HG03097 (cell line): ENCODE data around the gene TSPAN12.

ENCODE experiments used
- ATAC-seq: cut with Tn5 transposase; IDR thresholded peaks from one replicate; pipeline ENCODE4 v1.9.1; 2021; ENCODE audit not compliant: unreplicated experiment, low FRiP score

TSPAN12 gene

DNA sequence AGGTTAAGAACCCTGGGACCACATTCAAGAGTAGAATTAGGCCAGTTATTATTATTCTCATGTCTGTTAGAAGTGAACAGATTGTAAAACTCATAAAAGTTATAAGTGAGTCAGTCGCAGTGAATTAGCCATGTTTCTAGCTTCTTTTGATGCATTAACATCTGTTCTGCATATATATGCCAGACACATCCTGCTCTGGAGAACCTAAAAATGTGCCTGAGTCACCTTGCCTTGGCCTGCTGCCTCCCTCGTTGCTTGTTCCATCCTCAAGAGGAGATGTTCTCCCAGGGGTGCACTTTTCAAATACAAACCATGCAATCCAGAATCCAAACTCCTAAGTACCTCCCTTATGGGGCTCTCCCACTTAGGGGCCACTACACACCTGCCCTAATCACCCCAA is 14.8 kb downstream of the TSPAN12 start:
- no peak for ATAC-seq

DNA sequence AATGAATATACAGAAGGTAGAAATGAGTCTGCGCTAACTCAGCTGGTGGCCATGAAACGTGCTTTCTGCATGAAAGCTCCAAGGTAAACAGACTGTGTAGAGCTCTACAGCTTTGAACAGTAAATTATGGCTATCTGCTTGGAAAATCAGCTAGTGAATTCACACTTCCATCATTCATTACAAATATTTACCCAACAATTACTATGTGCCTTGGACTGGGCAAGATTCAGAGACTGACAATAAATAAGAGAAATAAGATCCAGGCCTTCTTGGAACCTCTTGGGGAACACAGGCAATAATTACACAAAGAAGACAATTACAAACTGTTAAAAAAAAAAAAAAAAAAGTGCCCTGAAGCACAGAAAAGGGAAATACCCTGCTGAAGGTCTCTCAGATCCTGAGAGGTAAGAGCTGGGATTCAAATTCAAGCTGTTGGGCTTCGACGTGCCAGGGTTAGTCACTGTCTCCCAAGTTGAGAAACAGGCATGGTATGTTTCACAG is 15.8 kb downstream of the TSPAN12 start:
- ATAC-seq = no peak

DNA sequence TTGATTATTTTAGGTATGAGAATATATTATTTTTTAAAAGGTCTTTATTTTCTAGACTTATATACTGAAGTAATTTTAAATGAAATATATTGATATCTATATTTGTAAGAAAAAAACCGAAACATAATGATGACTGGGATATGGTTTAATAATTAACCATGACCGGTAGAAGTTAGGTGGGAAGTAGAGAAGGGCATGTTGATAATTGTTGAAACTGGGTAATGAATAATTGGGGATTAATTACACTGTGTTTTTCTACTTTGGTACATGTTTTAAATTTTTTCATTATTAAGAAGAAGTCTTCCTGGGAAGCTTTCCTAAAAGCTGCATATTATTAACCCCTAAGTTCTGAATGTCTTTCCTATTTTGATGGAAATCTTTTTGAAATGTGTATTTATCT is 16.3 kb downstream of the TSPAN12 start:
- no peak for ATAC-seq

DNA sequence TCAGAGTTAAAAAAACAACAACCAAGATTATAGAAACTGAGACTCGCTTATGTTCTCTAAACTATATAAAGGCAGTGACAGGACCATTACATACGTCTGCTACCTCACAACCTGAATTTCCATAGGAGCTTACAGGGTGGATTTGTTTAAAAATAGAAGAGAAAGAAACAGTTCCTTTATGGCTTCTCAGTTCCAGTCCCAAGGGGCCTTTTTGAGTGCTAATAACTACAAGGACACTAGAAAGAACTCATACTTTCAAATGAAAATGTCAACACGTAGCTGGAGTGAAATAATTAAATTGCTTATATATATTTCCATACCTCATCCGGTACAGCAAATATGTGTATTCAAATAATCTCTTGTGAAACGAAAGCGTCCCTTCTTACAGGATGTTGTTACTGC is 19.7 kb downstream of the TSPAN12 start:
- no peak for ATAC-seq

DNA sequence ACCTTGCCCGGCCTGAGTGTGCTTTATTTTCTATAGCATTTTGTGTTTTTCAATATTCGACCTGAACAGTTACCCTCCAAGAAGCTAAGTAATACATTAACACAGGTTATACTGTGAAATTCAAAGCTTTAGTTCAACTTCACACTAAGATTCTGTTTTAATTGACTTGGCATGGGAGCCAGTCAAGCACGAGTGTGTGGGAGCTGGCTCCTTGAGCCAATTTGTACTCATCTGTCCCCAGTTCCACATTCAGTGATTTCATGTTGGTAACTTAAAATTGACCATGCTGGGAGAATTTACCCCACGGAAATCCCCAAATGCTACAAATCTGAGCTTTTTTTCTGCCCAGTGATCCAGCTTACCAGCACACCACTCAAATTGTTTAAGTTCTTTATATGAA is 20.3 kb downstream of the TSPAN12 start:
- ATAC-seq = no peak

DNA sequence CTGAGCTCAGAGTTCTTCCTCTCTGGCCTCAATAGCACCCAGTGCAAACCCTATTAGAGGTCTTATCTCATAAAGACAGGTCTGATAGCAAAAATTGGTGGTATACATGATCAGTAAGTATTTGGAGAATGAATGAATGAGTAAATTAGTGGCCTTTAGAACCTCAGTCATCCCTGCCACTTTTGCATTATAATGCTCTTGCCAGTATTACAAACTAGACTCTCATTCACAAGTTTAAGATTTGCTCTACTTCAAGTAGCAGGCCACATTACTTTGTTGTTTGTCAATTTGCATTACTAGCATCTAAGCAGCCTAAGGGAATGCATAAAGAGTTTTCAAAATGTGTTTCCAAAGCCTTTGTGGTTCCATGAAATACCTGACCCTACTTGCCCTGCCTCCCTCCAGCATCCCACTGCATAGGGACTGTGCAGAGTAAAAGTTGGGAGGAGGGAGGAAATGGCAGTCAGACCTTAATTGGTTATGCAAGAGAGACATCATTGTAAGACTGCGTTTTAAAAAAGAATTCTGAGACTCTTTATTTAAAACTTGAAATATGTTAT is 21.3 kb downstream of the TSPAN12 start:
- no peak for ATAC-seq

DNA sequence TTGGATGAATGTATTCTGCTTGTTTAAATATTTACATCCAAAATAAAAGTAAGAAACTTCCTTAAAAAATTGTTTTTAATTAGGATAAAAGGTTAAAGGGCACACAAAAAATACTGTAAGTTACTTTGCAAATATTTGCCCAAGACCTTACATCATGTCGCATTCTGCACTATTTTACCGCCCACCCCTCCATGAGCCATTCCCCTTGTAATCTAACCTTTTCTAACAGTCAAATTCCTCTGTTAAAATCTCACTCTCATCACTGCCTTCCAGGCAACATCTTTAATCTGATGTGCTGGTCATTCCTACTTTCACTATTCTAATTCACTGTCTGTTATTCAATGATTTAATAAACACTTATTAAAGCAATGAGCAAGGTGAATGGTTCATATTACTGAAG is 23.2 kb downstream of the TSPAN12 start:
- ATAC-seq = no peak

DNA sequence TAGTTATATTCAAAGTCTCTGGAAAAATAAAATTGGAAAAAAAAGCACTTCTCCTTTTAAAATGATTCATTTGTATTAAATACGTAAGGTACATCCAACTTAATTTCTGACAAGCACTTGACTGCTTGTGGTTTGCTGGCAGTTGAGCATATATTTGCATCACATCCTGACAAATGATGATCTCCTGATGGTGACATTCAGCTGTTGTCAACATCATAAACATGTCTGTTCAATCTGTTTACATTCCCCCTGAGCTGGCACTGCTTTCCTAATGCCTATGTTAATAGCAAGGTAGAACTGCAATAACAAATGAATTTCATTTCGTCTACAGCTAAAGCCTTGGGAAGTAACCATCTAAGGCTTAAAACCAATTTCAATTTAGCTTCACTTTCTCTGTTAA is 24.4 kb downstream of the TSPAN12 start:
- ATAC-seq = no peak

DNA sequence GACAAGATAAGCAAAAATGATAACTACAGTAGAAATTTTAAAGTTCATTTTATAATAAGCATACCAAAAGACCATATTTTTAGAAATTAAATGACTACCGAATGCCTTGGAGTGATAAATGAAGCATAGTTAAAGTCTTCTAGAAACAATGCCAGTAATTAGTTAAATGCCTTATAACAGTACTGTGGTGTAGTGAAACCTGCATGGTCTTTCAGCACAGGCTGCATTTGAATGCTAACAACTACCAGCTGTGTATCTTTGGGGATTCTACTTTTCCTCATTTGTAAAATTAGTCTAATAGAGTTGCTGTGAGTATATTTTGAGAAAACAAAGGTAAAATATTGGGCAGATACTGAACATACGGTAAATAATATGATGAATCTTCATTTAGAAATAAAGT is 25.1 kb downstream of the TSPAN12 start:
- no peak for ATAC-seq

DNA sequence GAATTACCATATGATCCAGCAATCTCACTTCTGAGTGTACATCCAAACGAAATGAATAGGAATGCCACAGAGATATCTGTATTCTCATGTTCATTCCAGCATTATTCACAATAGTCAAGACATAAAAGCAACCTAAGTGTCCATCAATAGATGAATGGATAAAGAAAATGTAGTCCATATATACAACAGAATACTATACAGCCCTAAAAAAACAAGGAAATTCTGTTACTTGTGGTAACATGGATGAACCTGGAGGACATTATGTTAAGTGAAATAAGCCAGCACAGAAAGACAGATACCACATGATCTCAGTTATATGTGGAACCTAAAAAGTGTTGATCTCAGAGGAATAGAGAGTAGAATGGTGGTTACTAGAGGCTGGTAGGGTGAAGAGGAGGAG is 26.7 kb downstream of the TSPAN12 start:
- ATAC-seq = no peak

DNA sequence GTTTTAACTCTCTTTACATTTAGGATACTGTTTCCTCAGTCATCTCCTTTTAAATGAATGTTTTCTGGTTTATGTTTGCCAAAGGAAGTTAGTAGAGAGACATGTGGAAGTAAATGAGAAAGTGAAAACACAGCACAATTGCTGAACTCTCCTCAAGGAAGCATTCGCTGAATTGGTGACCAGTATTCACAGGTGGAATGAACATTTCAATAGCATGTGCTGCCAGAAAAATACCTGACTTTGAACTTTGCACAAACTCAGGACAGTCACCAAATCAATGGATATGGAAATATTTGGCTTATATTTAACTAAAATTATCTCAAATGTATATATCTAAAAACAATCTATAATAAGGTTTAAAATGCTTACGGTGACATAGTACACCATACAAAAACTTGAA is 28.5 kb downstream of the TSPAN12 start:
- no peak for ATAC-seq

DNA sequence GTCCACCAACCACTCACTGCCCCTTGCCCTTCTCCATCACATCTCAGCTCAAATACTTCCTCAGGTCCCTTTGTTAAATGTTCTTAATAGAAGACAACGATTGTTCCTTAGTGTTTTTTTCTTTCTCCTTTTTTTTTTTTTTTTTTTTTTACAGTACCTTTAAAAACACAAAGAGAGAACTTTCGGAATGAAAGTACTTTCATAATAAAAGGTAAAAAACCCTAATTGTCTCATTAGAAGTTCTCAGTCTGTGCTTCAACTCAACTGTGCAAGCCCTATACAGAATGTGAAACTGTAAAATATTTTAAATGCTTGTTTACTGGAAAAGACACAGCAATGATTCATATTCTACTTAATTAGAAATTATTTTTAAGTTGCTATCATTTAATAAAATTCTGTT is 29.4 kb downstream of the TSPAN12 start:
- no peak for ATAC-seq

DNA sequence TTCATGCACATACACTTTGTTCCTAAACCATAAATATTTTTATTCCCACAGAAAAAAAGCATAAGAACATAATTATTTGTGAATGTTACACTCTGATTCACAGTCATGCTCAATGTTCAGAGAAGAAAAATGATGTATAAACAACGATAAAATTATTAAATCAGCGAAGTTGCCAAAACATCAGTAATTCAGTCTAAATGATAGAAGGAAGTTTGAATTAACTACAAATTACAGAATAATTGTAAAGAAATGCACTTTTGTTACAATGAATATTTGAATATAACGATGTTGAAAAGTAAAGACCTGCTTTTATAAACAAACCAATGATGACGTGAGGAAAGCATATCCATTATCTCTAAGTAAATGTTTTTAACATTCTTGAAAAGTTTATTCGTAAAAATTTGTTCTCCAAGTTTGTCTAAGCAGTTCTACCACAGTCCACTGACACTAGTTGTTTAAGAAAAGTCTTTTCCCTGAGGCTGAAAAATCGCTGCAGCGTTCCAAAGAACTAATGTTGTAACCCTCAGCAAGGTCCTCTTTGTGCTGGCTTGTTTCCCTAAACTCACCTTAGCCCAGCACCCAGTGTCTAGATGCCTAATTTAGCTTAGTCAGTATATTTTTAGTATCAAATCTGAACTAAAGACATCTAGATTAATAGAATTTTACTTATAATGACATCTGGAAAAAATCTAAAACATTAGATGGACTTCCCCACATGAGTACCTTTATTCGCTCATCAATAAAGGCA is 30.4 kb downstream of the TSPAN12 start:
- no peak for ATAC-seq

DNA sequence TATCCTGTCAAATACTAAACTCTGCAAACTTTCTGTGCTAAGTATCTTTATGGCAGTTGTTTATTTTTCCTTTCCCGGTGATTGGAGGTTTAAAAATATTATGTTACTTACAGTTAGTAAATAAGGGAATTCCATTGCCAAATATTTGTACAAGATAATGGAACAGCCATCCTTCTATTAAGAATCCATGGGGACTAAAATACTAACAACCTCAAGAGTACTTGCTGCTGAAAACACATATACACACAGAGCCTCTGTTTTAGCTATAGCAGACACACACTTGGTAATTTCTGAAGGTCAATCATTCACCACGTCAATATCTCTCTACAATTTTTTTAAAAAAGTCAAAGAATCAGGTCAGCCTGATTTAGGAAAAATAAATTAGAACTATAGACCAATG is 32.4 kb downstream of the TSPAN12 start:
- no peak for ATAC-seq

DNA sequence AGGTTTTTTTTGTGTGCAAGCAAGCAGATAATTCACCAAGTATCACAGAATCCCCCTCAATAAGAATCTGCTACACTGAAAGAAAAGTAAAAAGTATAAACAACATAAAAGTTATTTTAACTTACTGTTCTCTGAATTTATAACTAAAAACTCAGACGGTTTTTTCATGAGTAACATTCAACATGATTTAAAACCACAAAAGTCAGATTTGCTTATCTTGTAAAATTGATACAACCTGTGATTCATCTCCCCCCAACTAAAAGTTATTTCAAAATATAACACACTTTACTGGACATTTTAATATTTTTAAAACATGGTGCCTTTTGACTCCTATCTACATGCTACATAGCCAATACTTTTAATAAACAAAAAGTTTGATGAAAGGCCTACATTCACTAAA is 32.8 kb downstream of the TSPAN12 start:
- no peak for ATAC-seq

DNA sequence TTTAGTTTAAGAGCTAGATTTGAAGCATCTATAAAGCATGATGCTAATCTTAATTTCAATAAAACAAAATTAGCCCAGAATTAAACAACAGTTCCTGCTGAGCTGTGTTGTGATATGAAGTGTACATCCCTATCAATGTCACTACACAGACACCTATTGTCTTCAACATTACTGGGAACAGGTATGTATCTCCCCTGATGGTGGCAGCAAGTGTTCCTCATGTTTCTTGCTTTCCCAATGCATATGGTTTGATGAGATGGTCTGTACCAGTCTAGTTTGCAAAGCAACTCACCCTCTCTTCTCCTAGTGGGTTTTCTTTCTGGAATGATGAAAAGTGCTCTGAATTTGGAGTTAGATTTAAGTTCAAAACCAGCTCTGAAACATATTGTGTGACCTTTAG is 38.1 kb downstream of the TSPAN12 start:
- no peak for ATAC-seq

DNA sequence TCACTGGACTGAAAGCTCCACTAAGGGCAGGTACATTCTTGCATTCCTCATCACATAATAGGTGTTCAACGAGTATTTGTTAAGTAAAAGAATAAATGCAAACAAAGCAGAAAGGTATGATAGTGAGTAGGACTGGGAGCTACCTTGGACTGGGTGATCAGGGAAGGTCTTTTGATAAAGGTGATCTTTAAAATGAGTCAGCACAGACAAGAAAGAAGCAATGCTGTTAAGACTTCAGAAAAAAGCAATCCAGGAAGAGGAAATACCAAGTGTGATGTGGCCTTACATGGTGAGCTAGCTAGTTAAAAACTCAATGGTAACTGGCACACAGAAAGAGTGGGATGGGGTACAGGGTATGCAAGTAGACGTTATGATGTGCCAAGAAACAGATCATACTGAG is 40.1 kb downstream of the TSPAN12 start:
- no peak for ATAC-seq

DNA sequence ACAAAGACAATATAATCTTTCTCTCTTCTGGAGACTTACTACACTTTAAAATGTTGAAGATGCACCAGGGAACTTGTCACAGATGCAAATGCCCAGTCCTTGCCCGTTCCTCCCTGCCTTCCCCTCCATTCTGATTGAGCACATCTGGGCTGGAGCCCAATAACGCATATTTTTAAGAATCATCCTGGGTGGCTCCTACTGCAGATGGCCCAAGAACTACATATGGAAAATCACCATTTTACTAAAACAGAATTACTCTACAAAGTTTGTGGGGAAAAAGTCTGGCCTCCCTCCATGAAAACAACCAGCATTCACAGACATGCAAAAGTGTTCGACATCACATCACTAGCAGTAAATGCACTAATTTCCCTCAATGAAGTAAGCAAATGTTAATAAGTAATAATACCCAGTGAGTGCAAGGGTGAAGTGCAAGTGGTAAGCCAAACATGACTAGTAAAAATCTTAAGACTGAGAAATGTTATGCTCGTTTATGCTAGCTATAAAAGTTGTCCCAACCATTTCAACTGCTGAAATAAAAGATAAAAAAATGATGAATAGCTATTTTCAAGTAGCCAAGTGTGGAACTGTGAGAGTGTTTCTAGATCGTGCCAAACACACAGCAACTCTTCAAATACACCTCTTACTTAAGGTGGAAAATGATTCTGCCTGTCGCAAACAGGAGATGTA is 43.5 kb downstream of the TSPAN12 start:
- no peak for ATAC-seq

DNA sequence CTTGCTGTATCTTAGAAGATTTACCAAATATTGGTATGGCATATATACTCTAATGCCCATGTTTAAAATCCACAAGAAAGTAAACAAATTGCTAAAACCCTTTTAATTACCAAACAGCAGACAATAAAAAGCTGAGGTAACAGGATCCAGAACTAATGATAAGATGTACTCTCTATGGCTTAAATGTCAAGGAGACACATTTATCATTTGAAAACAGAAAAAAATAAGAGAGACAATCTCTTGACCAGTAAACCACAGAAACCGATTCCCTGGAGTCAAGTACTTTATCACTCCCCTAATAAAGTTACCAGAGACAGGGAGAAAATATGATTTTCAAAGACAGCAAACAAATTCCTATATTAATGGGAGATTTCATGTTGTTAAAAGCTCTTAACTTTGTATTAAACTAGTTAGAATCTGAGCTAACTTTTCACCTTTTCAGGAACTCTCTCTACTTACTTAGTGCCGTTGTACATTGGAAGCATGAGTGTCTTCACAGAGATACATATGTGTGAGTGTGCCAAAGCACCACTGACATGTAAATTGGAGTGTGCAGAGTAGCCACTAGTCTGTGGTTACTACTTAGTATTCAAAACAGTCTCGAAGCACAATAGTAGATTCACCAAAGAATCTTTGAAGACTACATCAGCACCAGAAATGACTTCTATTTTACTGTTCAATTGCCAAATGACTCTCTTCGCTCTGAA is 44.2 kb downstream of the TSPAN12 start:
- ATAC-seq = no peak

DNA sequence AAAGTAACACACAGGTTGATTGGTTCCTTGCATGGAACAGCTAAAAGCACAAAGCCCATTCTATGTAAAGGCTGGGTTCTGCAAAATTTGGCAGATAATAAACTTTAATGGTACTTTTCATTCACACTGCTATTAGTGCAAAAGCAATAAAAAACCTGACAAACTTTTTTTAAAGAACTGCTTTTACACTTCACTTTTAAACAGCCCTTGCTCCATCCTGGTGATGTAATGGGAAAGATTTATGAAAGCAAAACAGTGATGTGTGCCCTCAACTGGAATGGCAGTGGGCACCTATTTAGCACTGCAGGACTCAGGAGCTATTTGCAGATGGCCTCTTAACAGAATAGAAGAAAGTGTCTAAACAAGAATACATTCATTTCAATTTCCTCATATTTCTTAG is 44.9 kb downstream of the TSPAN12 start:
- no peak for ATAC-seq

DNA sequence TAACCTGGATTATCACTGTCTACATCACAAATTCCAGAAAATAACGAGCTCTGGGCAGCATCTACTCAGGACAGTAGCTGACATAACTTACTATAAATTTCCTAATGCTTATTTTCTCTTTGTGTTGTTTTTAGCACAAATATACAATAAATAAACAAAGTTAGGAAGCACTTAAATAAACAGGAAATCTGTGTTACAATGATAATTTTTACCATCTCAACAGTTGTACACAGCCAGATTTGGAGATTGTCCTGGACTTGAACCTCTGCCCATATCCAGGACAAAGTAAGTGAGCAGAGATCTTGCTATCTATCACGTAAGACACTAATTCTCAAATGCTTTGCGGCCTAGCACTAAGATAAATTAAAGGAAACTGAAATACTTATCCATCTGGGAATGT is 48.7 kb downstream of the TSPAN12 start:
- no peak for ATAC-seq
